Stimulated activated CD8-positive, alpha-beta memory T cell treated with anti-CD3 and anti-CD28 coated beads, Interleukin-4, amount 100 ng/mL, for 1 hour (primary cell): Measurements from ENCODE around the gene PKIB.
"Not testable (repeated sequence)": the region's sequence is repeated elsewhere in the genome, so short reads cannot be mapped to it uniquely, and the experiment has no call there.

ENCODE experiments used
- DNase-seq, 2 donors: peaks; one replicate each; pipeline ENCODE4 v3.0.0-alpha.2; 2020; ENCODE audit warnings: low read depth in 2 of 2, low spot score in 1 of 2

Gene PKIB, protein sequence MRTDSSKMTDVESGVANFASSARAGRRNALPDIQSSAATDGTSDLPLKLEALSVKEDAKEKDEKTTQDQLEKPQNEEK

DNA sequence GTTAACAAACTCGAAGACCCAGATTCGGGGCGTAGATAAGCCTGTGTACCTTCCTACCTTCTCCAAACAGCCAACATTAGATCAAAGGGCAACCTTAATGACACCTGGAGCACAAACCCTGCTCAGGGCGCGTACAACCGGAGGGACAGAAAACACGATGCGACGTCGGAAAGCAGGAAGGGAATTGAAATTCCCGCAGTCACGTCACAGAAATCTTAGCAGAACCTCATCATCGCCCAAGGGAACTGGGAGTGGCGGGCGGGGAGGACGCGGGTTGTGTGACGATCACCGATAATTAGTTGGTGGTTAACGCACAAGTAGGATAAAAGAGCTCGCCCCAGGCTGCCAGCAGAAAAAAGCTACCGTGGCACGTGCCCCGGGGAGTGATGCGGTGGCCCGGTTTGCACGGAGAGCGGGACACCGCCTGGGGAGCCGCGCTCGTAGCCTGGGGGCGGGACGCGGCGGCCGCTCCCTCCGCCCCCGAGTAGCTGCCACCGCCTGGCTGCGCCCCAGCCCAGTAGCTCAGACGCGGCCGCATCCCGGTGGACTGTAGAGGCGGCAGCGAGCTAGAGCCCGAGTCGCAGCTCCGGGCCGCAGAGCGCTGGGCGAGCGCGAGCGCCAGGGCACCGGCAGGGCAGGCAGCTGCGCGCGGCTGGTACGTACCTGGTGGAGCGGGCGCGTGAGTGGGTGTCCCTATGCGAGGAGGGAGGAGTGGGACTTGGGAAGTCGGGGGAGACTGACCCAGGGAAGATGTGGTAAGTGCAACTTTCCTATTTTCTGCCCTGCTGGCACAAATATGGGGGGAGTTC, at the start of gene PKIB:
PKIB (plus strand) TSS at position 525 of the 809 bp plus-strand sequence. CDS start 107,390 bp downstream, outside the sequence.
- DNase-seq: no peak

DNA sequence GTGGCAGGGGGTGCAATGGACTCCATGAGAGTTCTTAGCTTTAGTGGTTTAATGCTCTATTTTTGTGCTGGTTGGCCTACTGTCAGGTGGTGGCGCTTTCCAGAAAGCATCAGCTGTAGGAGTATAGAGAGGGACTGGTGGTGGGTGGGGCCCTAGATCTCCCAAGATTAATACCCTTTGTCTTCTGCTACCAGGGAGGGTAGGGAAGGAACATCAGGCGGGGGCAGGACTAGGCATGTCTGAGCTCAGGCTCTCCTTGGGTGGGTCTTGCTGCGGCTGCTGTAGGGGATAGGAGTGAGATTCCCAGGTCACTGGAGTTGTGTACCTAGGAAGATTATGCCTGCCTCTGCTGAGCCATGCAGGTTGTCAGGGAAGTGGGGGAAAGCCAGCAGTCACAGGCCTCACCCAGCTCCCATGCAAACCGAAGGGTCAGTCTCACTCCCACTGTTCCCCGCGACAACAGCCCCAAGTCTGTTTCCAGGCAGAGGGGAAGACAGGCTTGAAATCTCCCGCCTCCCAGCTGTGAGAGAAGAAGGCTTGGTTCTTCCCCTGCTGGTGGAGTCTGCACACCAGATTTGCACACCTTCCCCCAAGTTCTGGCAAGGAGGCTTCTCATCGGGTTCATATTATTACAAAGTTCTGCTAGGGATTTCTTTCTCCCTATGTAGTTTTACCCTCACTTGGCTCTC, 46.7 kb upstream of the PKIB start:
- no peak for DNase-seq

DNA sequence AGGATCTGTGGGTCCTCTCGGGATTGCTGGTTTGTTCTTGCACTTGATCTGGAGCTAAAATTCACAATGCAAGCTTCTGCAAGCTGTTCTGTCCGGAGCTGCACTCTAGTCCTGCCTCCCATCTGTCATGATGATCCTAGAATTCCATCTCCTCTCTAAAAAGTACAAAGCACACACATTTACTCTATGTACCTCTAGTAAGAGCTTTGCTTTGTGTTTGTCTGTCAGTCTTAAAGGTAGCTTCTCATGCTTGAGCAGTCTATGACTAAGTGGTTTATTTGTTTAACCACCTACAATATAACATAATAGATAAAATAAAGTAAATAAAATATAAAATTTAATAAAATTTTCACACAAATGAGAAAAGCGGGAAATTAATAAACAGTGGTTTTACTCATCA, 46.0 kb upstream of the PKIB start:
- no peak for DNase-seq

DNA sequence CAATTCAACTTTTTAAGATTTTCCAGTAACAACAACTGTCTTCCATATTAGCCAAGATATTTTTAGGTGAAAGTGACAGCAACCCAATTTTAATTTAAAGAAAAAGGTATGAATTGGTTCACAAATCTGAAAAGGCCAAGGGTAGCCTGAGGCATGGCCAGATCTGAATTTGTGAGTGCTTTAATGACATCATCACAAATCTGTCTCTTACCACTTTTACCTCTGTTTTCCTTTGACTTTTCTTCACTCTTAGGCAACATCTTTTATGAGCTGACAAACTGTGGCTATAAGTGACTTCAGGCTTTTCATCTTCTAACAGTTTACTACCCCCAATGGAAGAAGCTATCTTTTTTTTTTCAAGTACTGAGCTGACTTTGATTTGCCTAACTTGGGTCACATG, 44.5 kb upstream of the PKIB start:
- no peak for DNase-seq

DNA sequence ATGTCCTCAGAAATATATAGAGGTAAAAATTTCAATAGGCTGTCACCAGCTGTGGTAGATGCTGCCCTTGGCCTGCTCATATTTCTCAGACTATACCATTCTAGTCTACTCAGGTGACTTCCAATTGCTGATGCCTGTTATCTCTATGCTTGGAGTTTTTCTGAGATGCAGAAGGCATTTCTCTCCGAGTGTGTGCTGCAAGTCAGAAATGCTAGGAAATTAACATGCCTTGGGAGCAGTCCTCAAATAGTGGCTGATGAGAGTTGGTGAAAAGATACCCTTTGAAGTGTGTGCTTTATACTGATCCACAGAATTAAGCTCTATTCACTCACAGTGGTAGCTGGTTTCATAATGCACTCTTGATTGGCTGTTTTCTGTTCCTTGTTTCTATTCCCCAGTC, 43.2 kb upstream of the PKIB start:
- DNase-seq: no peak

DNA sequence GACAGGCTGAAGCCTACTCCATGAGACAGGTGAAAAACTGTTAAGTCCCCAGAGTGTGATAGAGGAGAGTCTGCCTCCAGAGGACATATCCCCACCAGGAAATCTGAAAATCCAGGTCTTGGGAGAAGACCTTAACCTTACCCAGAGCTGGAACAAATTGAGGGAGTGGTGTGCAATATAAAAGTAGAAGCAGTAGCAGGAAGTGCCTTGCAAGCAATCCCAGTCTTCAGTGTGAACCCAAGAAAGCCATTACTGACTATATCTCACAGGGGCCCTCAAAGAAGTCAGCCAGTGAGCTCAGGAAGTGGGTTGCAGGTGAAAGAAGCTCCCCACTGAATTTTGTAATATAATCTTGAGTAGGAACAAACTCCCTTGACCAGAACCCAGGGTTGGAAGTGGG, 41.9 kb upstream of the PKIB start:
- no peak for DNase-seq

DNA sequence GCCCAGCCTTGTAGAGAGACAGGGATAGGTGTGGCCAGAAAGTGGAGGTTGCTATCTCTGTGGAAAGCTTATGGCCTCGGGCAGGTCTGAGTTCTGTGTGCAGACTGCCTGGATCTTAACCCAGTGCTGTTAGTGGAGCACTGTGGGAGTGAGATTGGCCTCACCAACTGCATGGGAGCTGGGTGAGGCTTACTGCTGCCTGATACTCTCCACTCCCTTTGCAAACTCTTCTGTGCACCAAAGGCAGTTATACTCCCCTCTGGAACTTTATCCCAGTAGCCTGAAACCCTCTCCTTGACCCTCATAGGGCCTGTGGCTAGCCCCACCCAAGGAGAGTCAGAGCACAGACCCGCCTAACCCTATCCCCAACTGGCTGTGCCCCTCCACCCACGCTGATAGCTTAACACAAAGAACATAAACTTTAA, 41.4 kb upstream of the PKIB start:
- DNase-seq: no peak

DNA sequence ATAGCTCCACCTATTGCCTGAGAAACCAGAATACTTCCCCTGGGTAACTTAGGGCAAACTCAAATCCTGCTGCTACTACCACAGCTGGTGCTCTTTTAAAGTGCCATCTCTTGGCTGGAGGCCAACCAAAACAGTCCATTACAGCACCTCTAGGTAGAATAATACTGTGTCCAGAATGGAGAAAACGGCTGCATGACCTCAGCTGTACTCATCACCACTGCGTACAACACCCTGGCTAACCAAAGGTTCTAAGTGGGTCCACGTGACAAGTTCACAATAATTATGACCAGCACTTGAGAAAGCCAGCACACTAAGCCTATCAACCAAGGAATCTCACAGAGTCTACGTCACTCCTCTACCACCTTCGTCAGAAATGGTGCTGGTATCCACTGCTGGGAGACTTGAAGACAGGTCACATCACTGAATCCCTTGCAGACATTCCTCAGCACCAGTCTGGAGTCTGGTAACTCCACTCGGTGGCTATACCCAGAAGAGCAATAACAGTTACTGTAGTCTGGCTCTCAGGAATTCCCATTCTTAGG, 40.9 kb upstream of the PKIB start:
- DNase-seq: no peak

DNA sequence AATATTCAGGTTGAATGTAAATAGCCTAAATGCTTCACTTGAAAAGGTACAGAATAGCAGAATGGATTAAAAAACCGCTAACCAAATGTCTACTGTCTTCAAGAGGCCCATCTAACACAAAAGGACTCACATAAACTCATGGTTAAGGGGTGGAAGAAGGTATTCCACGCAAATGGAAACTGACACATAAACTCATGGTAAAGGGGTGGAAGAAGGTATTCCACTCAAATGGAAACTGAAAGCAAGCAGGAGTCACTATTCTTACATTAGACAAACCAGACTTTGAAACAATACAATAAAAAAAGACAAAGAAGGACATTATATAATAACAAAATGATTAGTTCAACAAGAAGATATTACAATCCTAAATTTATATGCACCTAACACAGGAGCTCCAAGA, 38.3 kb upstream of the PKIB start:
- DNase-seq: no peak

DNA sequence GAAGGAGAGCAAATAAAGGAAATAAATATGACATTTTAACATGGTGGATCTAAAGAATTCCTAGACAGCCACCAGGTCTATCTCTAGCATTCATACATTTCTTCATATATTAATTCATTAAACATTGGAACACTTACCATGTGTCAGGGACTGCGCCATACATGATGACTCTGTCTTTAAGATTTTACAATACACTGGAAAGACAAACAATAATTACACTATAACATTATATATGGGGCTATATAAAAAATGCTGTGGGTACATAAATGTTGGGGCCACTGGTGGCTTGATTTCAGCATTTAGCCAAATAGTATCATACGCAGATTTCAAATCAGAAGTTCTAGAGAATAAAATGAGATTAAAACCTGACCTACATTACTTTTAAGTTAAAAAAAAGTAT, 33.3 kb upstream of the PKIB start:
- DNase-seq: no peak

DNA sequence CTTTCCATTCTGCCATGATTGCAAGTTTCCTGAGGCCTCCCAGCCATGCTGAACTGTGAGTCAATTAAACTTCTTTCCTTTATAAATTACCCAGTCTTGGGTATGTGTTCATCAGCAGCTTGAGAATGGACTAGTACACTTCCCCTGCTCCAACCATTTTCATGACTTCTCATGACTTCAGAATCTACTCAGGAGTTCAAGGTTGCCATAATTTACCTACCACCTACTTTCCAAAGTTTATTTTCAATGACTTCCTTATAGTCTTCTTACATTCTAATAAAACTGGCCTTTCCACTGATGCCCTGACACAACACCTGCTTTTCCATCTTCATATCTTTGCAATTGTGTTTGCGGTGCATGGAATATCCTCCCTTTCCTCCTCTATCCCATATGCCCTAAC, 31.2 kb upstream of the PKIB start:
- no peak for DNase-seq

DNA sequence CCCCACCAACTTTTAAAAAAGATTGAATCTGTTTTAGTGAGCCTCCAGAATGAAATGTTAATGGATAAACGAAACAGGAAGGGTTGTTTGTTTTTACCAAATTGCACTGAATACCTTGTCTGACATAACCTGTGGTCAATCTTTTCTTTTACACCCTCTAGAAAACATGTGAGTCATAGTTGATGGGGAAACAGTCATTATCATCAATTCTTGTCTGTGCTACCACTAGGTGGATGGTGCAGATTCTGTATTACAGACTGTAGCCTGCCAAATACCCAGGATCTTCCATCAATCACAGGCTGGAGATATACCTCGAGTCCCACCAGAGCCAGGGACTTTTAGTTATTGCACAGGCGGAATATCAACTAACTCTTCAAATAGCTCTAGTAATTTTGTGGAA, 29.5 kb upstream of the PKIB start:
- no peak for DNase-seq

DNA sequence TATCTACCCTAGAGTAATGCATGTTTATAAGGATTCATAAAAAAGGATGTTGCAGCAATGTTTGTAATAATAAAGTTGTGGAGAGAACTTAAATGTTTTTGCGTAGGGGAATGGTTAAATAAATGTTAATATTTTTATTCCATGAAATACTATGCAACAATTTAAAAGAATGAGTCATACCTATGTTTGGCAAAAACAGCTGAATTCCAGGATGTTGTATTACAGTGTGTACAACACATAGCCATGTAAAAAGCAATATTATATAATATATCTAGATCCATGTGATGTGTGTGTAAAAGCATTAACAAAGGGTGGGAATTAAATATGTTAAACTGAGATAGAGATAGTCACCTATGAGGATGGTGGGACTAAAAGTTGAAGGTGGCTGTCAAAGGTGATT, 21.1 kb upstream of the PKIB start:
- DNase-seq: no peak

DNA sequence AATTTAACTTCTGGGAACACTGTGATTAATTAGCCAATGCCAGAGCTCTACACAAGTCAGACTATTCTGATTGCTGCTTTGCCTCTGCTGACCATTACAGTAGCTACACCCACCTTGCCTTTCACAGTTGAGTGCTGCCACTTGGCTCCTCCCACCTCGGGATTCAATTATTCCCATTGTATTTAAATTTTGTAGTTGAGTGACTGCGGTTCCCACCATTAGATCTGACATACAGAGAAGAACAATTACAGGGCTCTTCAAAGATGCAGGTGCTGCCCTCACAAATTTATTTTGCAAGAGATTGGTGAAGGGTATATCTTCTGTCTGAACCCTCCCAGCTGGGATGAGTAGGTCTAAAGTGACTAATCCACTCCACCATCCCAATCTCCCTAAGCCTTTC, 11.9 kb upstream of the PKIB start:
- DNase-seq: not testable (repeated sequence)

DNA sequence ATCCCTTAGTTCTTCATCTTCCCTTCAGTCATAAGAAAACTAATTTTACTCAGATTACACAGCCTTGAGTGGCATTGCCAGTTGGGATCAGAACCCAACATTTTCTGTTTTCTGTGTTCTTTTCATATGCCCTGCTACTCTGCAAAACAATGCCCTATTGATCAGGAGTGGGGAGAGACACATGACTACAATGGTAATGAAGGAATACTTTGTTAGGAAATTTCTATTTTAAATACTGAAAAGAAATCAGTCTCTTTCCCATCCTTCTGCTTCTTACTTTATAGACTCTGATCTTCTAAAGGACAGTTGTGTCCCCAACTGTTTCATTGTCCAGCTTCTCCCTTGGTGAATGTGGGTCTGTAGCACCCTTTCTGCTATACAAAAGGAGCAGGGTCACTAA, 5.5 kb upstream of the PKIB start:
- DNase-seq: no peak

DNA sequence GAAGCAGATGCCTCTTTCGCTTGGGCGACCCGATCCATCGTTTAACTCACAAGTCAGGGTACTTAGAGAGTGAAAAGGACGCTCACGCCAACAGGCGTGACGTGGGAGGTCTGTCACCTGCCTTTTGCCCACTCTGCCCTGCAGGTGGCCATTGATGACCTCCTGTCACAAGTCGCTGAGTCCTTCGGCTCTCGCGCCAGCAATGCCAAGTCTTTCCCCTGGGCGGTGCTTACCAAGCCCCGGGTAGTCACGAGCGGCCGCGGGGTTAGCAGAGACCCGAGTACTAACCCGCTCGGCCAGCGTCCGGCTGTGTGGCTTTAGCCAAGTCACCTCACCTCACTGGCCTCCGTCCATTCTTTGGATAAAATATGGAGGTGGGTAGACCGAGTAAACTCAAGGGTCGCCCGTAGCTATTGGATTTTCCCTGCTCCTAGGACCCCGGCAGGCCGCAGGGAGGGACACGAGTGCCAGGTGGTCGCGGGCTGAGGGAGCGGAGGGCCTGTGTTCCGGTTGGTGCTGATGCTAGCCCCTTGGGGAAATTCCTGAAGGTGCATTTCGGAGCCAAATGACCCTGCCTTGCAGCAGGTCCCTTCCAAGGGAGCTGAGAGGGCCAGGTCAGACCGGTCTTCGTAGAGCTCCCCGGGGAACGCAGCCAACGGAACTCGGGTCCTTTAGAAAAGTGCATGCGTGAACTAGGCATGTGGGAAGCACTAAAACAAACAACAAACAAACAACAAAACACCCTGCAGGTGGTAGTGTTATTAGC, 668 bp downstream of the PKIB start:
- DNase-seq: no peak

DNA sequence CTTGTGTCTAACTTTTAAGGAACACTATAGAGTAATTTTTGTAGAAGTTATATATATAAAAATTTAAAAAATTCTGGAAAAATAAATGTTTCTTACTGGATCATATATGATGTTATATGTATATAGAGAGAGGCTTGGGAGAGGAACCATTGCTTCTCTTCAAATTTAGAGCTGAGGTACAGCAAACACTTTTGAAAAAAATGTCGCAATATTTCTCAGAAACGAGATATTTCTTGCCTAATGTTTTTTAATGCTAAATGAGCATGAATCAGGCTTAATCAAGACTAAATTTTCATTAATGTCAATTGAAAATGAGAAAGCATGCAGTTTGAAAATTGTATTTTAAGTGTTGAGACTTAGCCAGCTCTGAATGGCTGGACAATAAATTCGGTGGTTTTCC, 2.6 kb downstream of the PKIB start:
- DNase-seq: no peak

DNA sequence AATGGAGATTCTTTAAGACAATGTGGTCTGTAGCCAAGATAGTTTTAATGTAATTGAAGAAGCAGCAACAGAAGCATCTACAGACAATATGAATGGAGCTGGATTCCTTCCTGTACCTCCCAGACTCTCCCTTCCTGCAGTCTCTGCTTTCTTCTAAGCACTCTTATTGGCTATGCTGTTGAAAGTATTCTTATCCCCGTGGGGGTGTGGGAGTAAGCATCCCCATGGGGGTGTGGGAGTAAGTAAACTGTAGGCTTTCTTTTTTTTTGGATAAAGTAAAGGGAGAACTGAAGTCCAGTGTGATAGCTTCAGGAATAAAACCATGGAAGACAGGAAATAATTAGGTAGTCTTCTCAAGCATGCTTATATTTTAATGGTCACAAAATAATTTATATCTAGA, 4.1 kb downstream of the PKIB start:
- no peak for DNase-seq

DNA sequence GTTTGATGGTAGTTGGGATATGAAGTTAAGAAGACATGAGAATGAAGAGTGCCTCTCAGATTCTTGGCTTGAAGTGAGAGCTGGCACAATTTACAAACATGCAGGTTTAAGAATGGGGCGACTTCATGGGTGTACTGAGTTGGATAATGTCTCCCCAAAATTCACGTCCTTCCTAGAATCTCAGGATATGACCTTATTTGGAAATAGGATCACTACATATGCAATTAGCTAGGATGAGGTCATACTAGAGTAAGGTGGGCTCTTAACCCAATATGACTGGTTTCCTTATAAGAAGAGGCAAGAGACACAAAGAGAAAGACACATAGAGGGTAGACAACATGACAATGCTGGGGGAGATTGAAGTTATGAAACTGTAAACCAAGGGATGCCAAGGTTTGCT, 5.2 kb downstream of the PKIB start:
- no peak for DNase-seq

DNA sequence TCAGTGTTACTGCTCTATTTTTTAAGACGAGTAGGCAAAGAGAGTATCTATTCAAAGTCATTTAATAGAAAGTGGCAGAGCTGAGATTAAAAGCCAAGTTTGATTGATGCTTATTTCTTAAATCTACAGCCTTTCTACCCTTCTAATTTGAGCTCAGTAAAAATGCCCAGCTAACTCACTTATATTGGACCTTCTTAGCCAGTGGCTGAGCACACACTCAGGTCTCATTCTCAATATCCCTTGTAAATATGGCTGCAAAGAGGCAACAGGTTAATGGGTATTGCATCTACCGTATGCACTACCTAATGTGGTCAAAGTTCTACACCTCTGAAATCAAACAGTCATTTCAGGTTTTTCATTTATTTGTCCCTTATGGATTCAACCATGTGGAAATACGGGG, 6.7 kb downstream of the PKIB start:
- no peak for DNase-seq

DNA sequence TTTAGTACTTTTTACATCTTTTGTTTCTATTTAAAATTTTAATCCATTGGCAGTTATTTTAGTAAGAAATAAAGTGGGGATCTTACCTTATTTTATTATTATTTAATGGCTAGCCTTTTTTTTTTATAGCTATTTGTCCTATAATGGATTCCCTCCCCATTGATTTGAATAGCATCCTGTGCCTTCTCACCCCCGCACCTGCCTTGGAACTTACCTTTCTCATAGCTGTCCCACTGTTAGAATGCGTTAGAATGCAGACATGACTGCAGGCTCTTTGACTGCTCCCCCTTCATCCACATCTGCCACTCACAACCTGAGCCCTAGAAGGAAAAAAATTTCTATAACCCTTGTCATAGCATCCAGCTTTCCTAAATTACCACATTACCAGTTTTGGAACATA, 9.1 kb downstream of the PKIB start:
- no peak for DNase-seq

DNA sequence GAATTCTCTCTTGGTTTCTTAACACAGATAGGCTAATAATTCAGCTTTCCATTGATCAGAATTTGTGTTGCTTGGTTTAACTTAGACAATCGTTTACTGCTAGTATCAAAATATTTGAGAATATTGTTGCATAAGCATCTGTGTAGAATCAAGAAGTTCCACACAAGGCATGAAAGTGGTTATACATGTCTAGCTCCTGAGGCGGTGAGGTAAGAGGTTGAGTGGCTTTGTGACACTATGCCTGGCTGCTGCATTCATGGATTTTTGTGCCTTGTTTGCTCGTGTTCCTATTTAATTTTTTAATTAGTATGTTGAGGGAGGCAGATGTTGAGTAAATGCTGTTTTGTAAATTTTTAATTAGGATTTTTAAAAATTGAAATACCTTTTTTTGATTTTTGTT, 10.2 kb downstream of the PKIB start:
- DNase-seq: no peak
